CD4-positive, alpha-beta memory T cell (primary cell): ENCODE measurements around the gene DLK1. TPM values are rescaled to one million over a fixed set of nuclear protein-coding genes. Genes with fewer than 3 reads are reported as not detected.
A peak's percentile ranks its signal among the peaks of the same experiment; 100 is the strongest.

Source experiments
- CTCF ChIA-PET: fragments of 350-600 bp; sonication (Branson Sonifier 250); formaldehyde crosslinking; loops from one replicate; lab custom pipeline; 2021; ENCODE audit warnings: inconsistent platforms; ENCODE audit not compliant: partially characterized antibody; lab: Charles Lee
- POLR2A ChIA-PET: fragments of 350-600 bp; sonication (Branson Sonifier 250); formaldehyde crosslinking; loops from one replicate; lab custom pipeline; 2021; ENCODE audit not compliant: partially characterized antibody; lab: Charles Lee
- DNase-seq, 5 donors: peaks; one replicate each; pipeline versions ENCODE4 v3.0.0 to v3.0.0-alpha.2; 2020 to 2022; ENCODE audit warnings: mixed read lengths in 1 of 5
- H3K27ac ChIP-seq: one replicate; pipeline ENCODE4 v1.7.0; 2013; ENCODE audit warnings: low read depth, low read length
- H3K27me3 ChIP-seq: 2 replicates; pipeline ENCODE4 v1.7.0; 2013; ENCODE audit warnings: mild to moderate bottlenecking, low read length, moderate library complexity; ENCODE audit not compliant: insufficient read depth
- H3K36me3 ChIP-seq: 2 replicates; pipeline ENCODE4 v1.7.0; 2013; ENCODE audit warnings: mild to moderate bottlenecking, low read length, moderate library complexity; ENCODE audit not compliant: insufficient read depth
- H3K4me1 ChIP-seq: 2 replicates; pipeline ENCODE4 v1.7.0; 2013; ENCODE audit warnings: mild to moderate bottlenecking, low read length, moderate library complexity; ENCODE audit not compliant: insufficient read depth
- H3K4me3 ChIP-seq, 2 donors: one replicate each; pipeline ENCODE4 v1.7.0; 2013; ENCODE audit warnings: low read length in 2 of 2, mild to moderate bottlenecking in 1 of 2
- H3K9me3 ChIP-seq, 2 donors: one replicate each; pipeline ENCODE4 v1.7.0; 2013; ENCODE audit warnings: low read length in 2 of 2, control low read depth in 1 of 2; ENCODE audit not compliant: control insufficient read depth in 1 of 2
- H3K27ac Mint-ChIP-seq, 7 donors: one replicate each; pipeline ENCODE4 v1.8.0; 2020 to 2021; ENCODE audit warnings: mixed read lengths in 7 of 7, mild to moderate bottlenecking in 6 of 7, inconsistent platforms in 3 of 7, moderate library complexity in 3 of 7
- H3K27me3 Mint-ChIP-seq, 2 donors: one replicate each; pipeline ENCODE4 v1.8.0; 2020 to 2021; ENCODE audit warnings: mixed read lengths in 2 of 2
- H3K36me3 Mint-ChIP-seq, 2 donors: one replicate each; pipeline ENCODE4 v1.8.0; 2020 to 2021; ENCODE audit warnings: mixed read lengths in 2 of 2, inconsistent platforms in 1 of 2, mild to moderate bottlenecking in 1 of 2
- H3K4me1 Mint-ChIP-seq, 4 donors: one replicate each; pipeline ENCODE4 v1.8.0; 2020 to 2021; ENCODE audit warnings: mixed read lengths in 4 of 4, mild to moderate bottlenecking in 1 of 4
- H3K4me3 Mint-ChIP-seq, 8 donors: one replicate each; pipeline ENCODE4 v1.8.0; 2020 to 2021; ENCODE audit warnings: mixed read lengths in 8 of 8, mild to moderate bottlenecking in 7 of 8, moderate library complexity in 6 of 8, inconsistent platforms in 3 of 8
- H3K9me3 Mint-ChIP-seq, 8 donors: one replicate each; pipeline ENCODE4 v1.8.0; 2020 to 2021; ENCODE audit warnings: mixed read lengths in 8 of 8, mild to moderate bottlenecking in 5 of 8, inconsistent platforms in 3 of 8, moderate library complexity in 1 of 8
- intact Hi-C: fragments of 100-400 bp; cut with micrococcal nuclease; formaldehyde crosslinking; loops from one replicate; pipeline ENCODE4 v1.15.1; 2023
- polyA plus RNA-seq, 2 donors: library from polyadenylated mRNA; unstranded; fragments of 300-500 nt; fragmentation: Illumina TruSeq; gene quantifications; one replicate each; pipeline ENCODE4 v1.2.3, GENCODE V29; 2021
- total RNA-seq, 2 experiments: library from RNA; stranded (reverse); gene quantifications; one replicate each; pipeline ENCODE4 v1.2.3, GENCODE V29; 2021

The DLK1 gene
- total and polyA plus RNA-seq, 4 experiments from 2014 or later: not detected

DNA sequence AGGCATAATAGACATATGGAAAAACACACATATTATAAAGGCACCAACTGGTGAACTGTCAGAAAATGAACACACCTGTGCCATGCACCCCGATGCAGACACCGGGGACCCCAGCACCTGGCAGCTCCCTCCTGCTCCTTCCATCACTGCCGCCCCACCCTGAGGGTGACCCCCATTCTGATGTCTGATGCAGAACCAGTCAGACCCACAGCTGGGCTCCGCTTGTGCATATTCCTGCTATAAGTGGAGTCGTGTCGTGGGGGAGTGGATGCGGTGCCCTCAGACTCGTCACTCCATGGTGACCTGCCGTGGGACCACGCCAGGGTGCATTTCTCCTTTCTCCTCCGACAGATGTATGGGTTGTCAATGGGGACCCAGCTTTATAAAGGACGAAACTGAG lies 53.6 kb downstream of the DLK1 start:
- CTCF ChIA-PET: no interaction called here
- no peaks in the 10 kb centered on the region for H3K9me3 Mint-ChIP-seq
- intact Hi-C loops: no loop called here
- POLR2A ChIA-PET: no interaction called here
- H3K27me3 Mint-ChIP-seq: peaks cover 4 to 7% of the 10 kb centered on the region in 2 donors
- no peaks in the 10 kb centered on the region for H3K4me1 Mint-ChIP-seq
- peak overlapping the region in 1 of 7 donors; percentile 62 for H3K27ac Mint-ChIP-seq
- DNase-seq: no peak
- H3K36me3 ChIP-seq: no peaks in the 10 kb centered on the region
- H3K4me3 Mint-ChIP-seq: no peak overlapping the region
- no peaks in the 10 kb centered on the region for H3K4me1 ChIP-seq
- H3K27ac ChIP-seq: no peak overlapping the region
- H3K4me3 ChIP-seq: no peak overlapping the region
- H3K27me3 ChIP-seq: no peaks in the 10 kb centered on the region
- no peaks in the 10 kb centered on the region for H3K9me3 ChIP-seq
- no peaks in the 10 kb centered on the region for H3K36me3 Mint-ChIP-seq

DNA sequence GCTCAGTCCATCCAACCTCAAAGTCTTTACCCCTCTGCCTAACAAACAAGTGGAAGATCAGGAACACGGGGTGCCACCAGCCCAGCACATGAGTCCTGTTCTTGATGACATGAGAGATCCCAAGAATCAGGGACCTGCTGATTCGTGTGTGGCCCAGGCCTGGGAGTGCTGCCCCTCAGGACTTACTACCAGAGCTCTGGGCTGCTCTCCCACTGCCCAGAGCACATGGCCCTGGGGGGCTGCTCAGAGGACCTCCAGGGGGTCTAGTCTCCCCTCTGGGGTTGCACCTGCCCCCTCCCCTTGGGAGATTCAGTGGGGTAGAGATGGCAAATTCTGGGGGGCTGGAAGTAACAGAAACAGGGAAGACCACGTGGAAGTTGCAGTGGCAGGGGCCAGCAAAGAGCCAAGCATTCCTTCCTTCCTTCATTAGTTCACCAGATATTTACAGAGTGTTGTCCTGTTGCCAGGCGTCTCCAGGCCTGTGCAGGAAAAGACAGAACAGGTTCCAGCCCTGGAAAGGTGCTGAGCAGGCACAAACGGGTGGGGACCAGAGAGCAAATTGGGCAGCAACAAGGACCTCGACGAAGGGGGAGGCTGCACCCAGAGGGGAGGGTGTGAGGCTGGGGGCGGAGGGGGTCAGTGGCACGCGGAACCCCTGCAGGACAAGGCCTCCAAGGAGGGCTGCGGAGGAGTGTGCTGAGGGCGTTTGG lies 54.1 kb downstream of the DLK1 start:
- POLR2A ChIA-PET: no interaction called here
- no peaks in the 10 kb centered on the region for H3K4me1 Mint-ChIP-seq
- H3K36me3 Mint-ChIP-seq: no peaks in the 10 kb centered on the region
- no peaks in the 10 kb centered on the region for H3K27me3 ChIP-seq
- H3K9me3 Mint-ChIP-seq: no peaks in the 10 kb centered on the region
- CTCF ChIA-PET: no interaction called here
- no peaks in the 10 kb centered on the region for H3K36me3 ChIP-seq
- no peak overlapping the region for H3K27ac Mint-ChIP-seq
- H3K9me3 ChIP-seq: no peaks in the 10 kb centered on the region
- no peak overlapping the region for H3K4me3 ChIP-seq
- H3K27me3 Mint-ChIP-seq: peaks cover 4 to 9% of the 10 kb centered on the region in 2 donors
- no peak for DNase-seq
- H3K27ac ChIP-seq: no peak overlapping the region
- no peak overlapping the region for H3K4me3 Mint-ChIP-seq
- no peaks in the 10 kb centered on the region for H3K4me1 ChIP-seq
- intact Hi-C loops: no loop called here

DNA sequence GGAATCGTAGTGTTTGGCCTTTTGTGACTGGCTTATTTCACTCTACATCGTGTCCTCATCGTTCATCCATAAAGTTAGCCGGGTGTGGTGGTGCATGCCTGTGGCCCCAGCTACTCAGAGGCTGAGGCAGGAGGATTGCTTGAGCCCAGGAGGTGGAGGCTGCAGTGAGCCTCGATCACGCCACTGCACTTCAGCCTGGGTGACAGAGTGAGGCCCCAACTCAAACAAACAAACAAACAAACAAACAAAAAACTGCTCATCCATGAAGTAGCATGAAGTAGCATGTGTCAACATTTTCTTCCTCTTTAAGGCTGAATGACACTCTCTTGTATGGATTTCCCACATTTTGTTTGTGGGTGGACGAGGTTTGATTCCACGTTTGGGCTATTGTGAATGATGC lies 55.3 kb downstream of the DLK1 start:
- no peaks in the 10 kb centered on the region for H3K36me3 ChIP-seq
- Mint-ChIP-seq H3K4me3 (no peak overlapping the region), H3K27ac (no peak overlapping the region), H3K9me3 (no peaks in the 10 kb centered on the region), H3K36me3 (no peaks in the 10 kb centered on the region), H3K27me3 (peaks cover 4 to 9% of the 10 kb centered on the region in 2 donors), H3K4me1 (no peaks in the 10 kb centered on the region)
- intact Hi-C loops: no loop called here
- no peaks in the 10 kb centered on the region for H3K4me1 ChIP-seq
- no peak overlapping the region for H3K27ac ChIP-seq
- H3K9me3 ChIP-seq: no peaks in the 10 kb centered on the region
- H3K4me3 ChIP-seq: no peak overlapping the region
- ChIA-PET CTCF (no interaction called here), POLR2A (no interaction called here)
- no peak for DNase-seq
- H3K27me3 ChIP-seq: no peaks in the 10 kb centered on the region

DNA sequence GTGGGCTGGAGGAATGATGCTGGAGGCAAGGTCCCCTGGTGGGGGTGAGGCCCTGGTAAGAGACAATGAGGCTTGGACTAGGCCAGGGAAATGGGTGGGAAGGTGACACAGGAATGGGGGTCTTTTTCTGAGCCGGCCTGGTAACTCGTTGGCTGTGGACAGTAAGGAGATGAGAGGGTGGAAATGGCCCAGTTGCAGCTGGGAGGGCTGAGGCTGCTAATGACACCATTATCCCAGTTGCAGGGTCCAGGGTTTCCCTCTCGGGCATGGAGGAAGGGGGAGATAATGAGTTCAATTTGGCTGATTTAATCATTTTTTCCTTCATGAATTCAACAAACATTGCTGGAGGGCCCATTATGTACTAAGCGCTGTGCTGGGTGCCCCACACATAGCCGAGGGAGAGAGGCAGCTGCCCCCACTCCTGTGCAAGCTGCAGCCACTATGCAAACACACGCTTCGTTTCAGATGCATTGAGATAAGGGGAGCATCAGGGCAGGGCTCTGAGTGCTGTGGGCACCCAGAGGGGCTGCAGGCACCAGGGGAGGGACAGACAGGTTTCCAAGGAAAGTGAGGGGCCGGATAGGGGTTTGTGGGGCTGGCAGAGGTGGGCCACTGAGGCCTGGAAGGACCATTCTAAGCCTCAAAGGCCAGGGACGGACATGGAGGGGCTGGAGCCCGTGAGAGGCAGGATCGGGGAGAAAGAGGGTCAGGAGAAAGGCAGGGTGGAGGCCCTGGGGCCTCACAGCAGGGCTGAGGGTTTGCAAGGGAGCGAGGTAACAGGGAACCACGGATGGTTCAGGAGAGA lies 56.0 kb downstream of the DLK1 start:
- Histone ChIP-seq H3K27me3 (no peaks in the 10 kb centered on the region), H3K27ac (no peak overlapping the region), H3K9me3 (no peaks in the 10 kb centered on the region), H3K4me1 (no peaks in the 10 kb centered on the region), H3K36me3 (no peaks in the 10 kb centered on the region), H3K4me3 (no peak overlapping the region)
- intact Hi-C loops: no loop called here
- peaks cover 4 to 9% of the 10 kb centered on the region in 2 donors for H3K27me3 Mint-ChIP-seq
- H3K4me1 Mint-ChIP-seq: no peaks in the 10 kb centered on the region
- no peak for DNase-seq
- no peak overlapping the region for H3K27ac Mint-ChIP-seq
- H3K9me3 Mint-ChIP-seq: no peaks in the 10 kb centered on the region
- CTCF ChIA-PET: no interaction called here
- H3K4me3 Mint-ChIP-seq: no peak overlapping the region
- POLR2A ChIA-PET: no interaction called here
- H3K36me3 Mint-ChIP-seq: no peaks in the 10 kb centered on the region

DNA sequence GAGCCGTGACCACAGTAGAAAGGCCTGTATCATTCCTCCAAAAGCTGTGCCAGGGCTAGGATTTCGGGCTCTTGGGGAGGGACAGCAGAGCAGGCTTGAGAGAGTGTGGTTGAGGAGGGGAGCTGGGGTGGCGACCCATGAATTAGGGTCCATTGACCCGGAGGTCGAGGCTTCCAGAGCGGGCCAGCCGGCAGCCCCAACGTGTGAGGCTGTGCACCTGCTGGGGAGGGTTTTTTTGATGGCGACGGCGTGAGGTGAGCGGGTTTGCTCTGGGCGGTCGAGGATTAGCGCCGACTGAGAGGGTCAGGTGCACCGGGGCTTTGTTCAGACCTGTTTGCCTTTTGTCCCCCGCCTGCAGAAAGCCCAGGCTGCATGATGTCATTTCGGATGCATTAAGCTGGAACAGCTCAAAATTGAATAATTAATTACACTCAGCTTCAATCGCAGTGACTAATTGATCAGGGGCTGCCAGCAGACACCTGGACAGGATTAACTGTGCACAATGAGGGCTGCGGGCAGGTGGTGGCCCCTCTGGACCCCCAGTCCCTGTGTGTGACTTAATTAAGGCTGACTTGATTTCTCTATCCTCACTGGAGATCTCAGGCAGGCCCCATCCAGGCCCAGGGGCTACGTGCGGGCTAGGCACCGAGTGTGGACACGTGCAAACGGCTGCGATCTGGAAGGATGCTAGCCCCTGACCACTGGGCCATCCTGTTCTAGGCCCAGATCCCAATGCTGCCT lies 57.1 kb downstream of the DLK1 start:
- H3K4me1 Mint-ChIP-seq: no peaks in the 10 kb centered on the region
- intact Hi-C loops: no loop called here
- no peaks in the 10 kb centered on the region for H3K9me3 ChIP-seq
- H3K4me1 ChIP-seq: no peaks in the 10 kb centered on the region
- no peaks in the 10 kb centered on the region for H3K27me3 ChIP-seq
- H3K4me3 Mint-ChIP-seq: no peak overlapping the region
- CTCF ChIA-PET: no interaction called here
- H3K27ac Mint-ChIP-seq: no peak overlapping the region
- peaks cover 7 to 11% of the 10 kb centered on the region in 2 donors for H3K27me3 Mint-ChIP-seq
- no peaks in the 10 kb centered on the region for H3K36me3 Mint-ChIP-seq
- H3K9me3 Mint-ChIP-seq: no peaks in the 10 kb centered on the region
- no peak overlapping the region for H3K4me3 ChIP-seq
- H3K27ac ChIP-seq: no peak overlapping the region
- no peaks in the 10 kb centered on the region for H3K36me3 ChIP-seq
- no peak for DNase-seq
- POLR2A ChIA-PET: no interaction called here

DNA sequence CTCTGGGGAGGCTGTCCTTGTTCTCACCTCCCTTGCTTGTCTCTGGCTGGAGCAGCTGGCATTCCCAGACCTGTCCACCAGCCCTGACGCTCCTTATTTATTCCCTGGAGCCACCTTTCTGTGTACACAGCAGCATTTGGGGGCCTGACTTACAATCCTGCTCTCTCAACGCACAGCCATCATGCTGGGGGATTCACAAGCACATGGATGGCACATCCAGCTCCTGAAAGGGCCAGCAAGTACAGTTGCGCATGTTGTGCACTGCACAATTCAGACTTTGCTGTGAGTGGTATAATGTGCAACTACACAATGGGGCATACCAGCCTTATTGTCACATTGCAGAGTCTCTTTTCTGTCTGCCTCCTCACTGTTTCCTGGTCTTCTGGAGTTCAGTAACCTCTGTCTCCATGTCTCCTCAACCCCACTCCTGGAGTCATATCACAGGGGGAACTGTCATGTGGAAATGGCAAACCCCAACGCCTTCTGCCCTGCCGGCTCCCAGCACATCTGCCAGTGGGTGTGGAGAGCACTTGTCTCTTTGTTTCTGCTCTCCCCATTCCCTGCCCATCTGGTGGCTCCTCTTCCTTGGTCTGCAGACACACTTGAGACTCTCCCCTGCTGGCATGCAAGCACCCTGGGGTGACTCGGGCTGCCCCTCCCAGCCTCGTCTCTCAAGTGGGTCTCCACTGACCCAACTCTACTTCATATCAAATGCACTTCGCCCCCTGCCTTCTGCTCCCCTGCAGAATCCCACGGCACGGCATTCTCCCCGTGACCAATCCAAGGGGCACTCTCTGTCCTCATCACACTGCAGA lies 58.0 kb downstream of the DLK1 start:
- no peak for DNase-seq
- H3K27me3 Mint-ChIP-seq: peaks cover 7 to 11% of the 10 kb centered on the region in 2 donors
- ChIA-PET POLR2A (no interaction called here), CTCF (no interaction called here)
- H3K9me3 Mint-ChIP-seq: no peaks in the 10 kb centered on the region
- Histone ChIP-seq H3K4me1 (no peaks in the 10 kb centered on the region), H3K27me3 (no peaks in the 10 kb centered on the region), H3K27ac (no peak overlapping the region), H3K36me3 (no peaks in the 10 kb centered on the region), H3K4me3 (no peak overlapping the region), H3K9me3 (no peaks in the 10 kb centered on the region)
- H3K4me1 Mint-ChIP-seq: no peaks in the 10 kb centered on the region
- no peak overlapping the region for H3K4me3 Mint-ChIP-seq
- H3K27ac Mint-ChIP-seq: no peak overlapping the region
- intact Hi-C loops: no loop called here
- H3K36me3 Mint-ChIP-seq: no peaks in the 10 kb centered on the region

DNA sequence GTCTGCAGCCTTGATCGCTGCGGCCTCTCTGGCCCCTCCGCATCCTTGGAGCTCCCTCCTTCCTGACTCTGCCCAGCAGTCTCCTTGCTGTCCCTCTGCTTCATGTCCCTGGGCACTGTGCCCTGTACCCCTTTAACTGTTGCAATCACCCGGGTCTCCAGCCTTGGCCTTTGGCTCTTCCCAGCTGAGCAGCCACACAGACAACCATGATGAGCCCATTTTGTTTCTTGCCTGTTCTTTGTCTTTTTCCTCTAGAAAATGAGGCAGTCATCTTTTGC lies 58.6 kb downstream of the DLK1 start:
- no peak overlapping the region for H3K27ac Mint-ChIP-seq
- ChIA-PET CTCF (no interaction called here), POLR2A (no interaction called here)
- Histone ChIP-seq H3K27ac (no peak overlapping the region), H3K4me1 (no peaks in the 10 kb centered on the region), H3K27me3 (no peaks in the 10 kb centered on the region), H3K36me3 (no peaks in the 10 kb centered on the region), H3K9me3 (no peaks in the 10 kb centered on the region), H3K4me3 (no peak overlapping the region)
- DNase-seq: no peak
- no peaks in the 10 kb centered on the region for H3K36me3 Mint-ChIP-seq
- intact Hi-C loops: no loop called here
- no peak overlapping the region for H3K4me3 Mint-ChIP-seq
- peaks cover 7 to 11% of the 10 kb centered on the region in 2 donors for H3K27me3 Mint-ChIP-seq
- no peaks in the 10 kb centered on the region for H3K9me3 Mint-ChIP-seq
- no peaks in the 10 kb centered on the region for H3K4me1 Mint-ChIP-seq
